Tibial nerve (tissue), 4 donors: ENCODE results near the gene TP63. TPM values are rescaled to one million over a fixed set of nuclear protein-coding genes. Genes with fewer than 3 reads are reported as not detected.

Experiments used
- DNase-seq, 2 donors: peaks; one replicate each; pipeline ENCODE4 v3.0.0-alpha.2; 2019; ENCODE audit warnings: low spot score in 2 of 2
- H3K27ac ChIP-seq, 4 donors: fragments of 200-600 bp; sonication (generic) in 3 of 4; one replicate each; pipeline ENCODE4 v1.5.1; 2017 to 2019; ENCODE audit warnings: mild to moderate bottlenecking in 1 of 4
- H3K27me3 ChIP-seq, 2 donors: fragments of 200-600 bp; sonication (generic) in 1 of 2; one replicate each; pipeline versions ENCODE4 v1.5.1 to v1.6.0; 2017 to 2019
- H3K36me3 ChIP-seq, 3 donors: fragments of 200-600 bp; sonication (generic); one replicate each; pipeline ENCODE4 v1.5.1; 2018 to 2019
- H3K4me1 ChIP-seq, 4 donors: fragments of 200-600 bp; sonication (generic) in 3 of 4; one replicate each; pipeline ENCODE4 v1.5.1; 2017 to 2019
- H3K4me3 ChIP-seq, 4 donors: fragments of 200-600 bp; sonication (generic) in 3 of 4; one replicate each; pipeline ENCODE4 v1.5.1; 2017 to 2019; ENCODE audit warnings: mild to moderate bottlenecking in 1 of 4, moderate library complexity in 1 of 4
- H3K9me3 ChIP-seq, 4 donors: fragments of 200-600 bp; sonication (generic) in 3 of 4; one replicate each; pipeline ENCODE4 v1.5.1; 2017 to 2019
- EP300 ChIP-seq, 2 donors: sonication (generic); formaldehyde crosslinking; IDR thresholded peaks; one replicate each; pipeline ENCODE4 v1.6.1; 2017; ENCODE audit warnings: antibody characterized with exemption in 2 of 2, mild to moderate bottlenecking in 1 of 2
- POLR2A ChIP-seq, 2 donors: fragments of 450-650 bp; IDR thresholded peaks; one replicate each; pipeline ENCODE4 v1.6.1; 2017; ENCODE audit warnings: antibody characterized with exemption in 2 of 2, mild to moderate bottlenecking in 2 of 2, moderate library complexity in 2 of 2
- whole genome bisulfite sequencing, 2 donors: methylation state at CpG; one replicate each; pipeline ENCODE4 v1.1.5; 2018; 5-methylcytosine and 5-hydroxymethylcytosine counted together
- total RNA-seq, 4 donors: library from RNA; depleted of rRNA; stranded (reverse); fragments of >200 nt; gene quantifications; one replicate each; pipeline ENCODE4 v1.1.0, GENCODE V29; 2016
- TF ChIP-seq, protein P1 (sequence below), 5 experiments: fragments of 200-600 bp in 3 of 5; fragments of 450-650 bp in 2 of 5; sonication (generic) in 3 of 5; IDR thresholded peaks; one replicate each; pipeline ENCODE4 v1.5.1; 2016 to 2019; ENCODE audit warnings: antibody characterized with exemption in 5 of 5, mild to moderate bottlenecking in 3 of 5, moderate library complexity in 2 of 5

The TP63 gene
- total RNA-seq, 4 donors from 2014 or later: 1.7 to 7.5 (median 4.2) TPM; not detected in 1

DNA sequence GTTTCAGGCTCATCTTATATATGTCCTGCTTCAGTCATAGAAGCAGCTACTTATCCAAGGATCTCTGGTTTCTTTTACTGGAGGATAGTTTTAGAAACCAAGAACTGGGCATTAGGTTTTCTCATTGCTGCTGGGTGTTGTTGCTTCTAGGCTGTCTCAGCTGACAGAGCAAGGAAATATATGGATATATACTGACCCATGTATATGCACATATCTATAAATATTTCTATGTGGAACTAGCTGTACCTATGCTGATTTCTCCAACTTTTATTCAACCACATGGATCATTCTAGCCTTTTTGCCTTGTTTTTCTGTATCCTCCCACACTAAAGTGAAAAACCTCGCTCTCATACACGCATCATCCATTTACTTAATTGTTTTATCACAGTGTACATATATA lies 64.2 kb downstream of the TP63 start:
- Histone ChIP-seq H3K27me3 (no peaks in the 10 kb centered on the region), H3K36me3 (no peaks in the 10 kb centered on the region), H3K4me3 (no peak overlapping the region), H3K4me1 (no peaks in the 10 kb centered on the region), H3K9me3 (no peaks in the 10 kb centered on the region), H3K27ac (no peak overlapping the region)
- 97 to 98% methylated on average over 2 of the region's 2 CpGs for WGBS, 2 donors
- no peak for DNase-seq
- TF ChIP-seq POLR2A (IDR thresholded peaks at IDR 0.05) (no peak), EP300 (IDR thresholded peaks at IDR 0.05) (no peak)
- TF ChIP-seq, protein P1, sequence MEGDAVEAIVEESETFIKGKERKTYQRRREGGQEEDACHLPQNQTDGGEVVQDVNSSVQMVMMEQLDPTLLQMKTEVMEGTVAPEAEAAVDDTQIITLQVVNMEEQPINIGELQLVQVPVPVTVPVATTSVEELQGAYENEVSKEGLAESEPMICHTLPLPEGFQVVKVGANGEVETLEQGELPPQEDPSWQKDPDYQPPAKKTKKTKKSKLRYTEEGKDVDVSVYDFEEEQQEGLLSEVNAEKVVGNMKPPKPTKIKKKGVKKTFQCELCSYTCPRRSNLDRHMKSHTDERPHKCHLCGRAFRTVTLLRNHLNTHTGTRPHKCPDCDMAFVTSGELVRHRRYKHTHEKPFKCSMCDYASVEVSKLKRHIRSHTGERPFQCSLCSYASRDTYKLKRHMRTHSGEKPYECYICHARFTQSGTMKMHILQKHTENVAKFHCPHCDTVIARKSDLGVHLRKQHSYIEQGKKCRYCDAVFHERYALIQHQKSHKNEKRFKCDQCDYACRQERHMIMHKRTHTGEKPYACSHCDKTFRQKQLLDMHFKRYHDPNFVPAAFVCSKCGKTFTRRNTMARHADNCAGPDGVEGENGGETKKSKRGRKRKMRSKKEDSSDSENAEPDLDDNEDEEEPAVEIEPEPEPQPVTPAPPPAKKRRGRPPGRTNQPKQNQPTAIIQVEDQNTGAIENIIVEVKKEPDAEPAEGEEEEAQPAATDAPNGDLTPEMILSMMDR (IDR thresholded peaks at IDR 0.05): no peak

DNA sequence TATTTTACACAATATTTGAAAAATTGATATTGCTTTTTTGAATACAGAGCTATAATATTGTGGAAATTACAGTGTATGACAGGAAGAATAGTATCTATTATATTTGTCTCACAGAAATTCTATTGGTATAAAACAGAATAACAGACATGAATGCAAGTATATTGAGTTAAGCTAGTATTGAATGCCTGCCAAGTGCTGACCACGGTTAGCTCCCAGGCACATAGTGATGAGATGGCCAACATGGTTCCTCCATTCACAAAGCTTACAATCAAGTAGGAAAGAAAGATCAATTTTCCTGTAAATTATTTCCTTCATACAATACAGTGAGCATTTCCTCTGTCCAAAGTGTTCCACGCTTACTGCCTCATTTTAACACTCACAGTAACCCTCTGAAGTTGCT lies 67.6 kb downstream of the TP63 start:
- WGBS, 2 donors: 38 to 57% methylated on average over 2 of the region's 2 CpGs
- no peaks in the 10 kb centered on the region for H3K27me3 ChIP-seq
- TF ChIP-seq POLR2A (IDR thresholded peaks at IDR 0.05) (no peak), EP300 (IDR thresholded peaks at IDR 0.05) (no peak)
- TF ChIP-seq, protein P1 (IDR thresholded peaks at IDR 0.05): no peak
- no peaks in the 10 kb centered on the region for H3K9me3 ChIP-seq
- no peaks in the 10 kb centered on the region for H3K36me3 ChIP-seq
- H3K27ac ChIP-seq: no peak overlapping the region
- DNase-seq: no peak
- H3K4me1 ChIP-seq: no peaks in the 10 kb centered on the region
- no peak overlapping the region for H3K4me3 ChIP-seq

DNA sequence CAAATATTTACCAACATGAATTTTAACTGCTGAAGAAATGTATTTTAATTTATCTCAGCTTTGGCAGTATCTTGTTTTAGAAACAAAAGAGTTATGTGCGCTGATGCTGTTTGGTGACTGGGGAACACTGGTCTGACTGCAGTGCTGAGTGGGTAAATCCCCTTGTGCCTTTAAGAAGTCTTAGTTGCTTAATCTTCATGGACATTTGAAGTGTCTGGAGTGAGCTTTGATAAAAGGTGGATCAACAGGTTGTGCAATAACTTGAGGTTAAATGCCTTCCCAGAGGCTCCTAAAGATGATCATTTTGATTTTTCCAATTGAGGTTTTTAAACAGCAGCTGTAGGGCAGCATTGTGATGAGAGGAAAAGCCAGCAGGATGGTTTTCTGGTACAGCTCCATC lies 68.7 kb downstream of the TP63 start:
- no peaks in the 10 kb centered on the region for H3K9me3 ChIP-seq
- no peak for TF ChIP-seq POLR2A (IDR thresholded peaks at IDR 0.05)
- TF ChIP-seq EP300 (IDR thresholded peaks at IDR 0.05): no peak
- TF ChIP-seq, protein P1 (IDR thresholded peaks at IDR 0.05): no peak
- H3K27ac ChIP-seq: no peak overlapping the region
- no peak for DNase-seq
- H3K4me1 ChIP-seq: no peaks in the 10 kb centered on the region
- no peak overlapping the region for H3K4me3 ChIP-seq
- no peaks in the 10 kb centered on the region for H3K36me3 ChIP-seq
- 94 to 95% methylated on average over 1 of the region's 1 CpG for WGBS, 2 donors
- H3K27me3 ChIP-seq: no peaks in the 10 kb centered on the region

DNA sequence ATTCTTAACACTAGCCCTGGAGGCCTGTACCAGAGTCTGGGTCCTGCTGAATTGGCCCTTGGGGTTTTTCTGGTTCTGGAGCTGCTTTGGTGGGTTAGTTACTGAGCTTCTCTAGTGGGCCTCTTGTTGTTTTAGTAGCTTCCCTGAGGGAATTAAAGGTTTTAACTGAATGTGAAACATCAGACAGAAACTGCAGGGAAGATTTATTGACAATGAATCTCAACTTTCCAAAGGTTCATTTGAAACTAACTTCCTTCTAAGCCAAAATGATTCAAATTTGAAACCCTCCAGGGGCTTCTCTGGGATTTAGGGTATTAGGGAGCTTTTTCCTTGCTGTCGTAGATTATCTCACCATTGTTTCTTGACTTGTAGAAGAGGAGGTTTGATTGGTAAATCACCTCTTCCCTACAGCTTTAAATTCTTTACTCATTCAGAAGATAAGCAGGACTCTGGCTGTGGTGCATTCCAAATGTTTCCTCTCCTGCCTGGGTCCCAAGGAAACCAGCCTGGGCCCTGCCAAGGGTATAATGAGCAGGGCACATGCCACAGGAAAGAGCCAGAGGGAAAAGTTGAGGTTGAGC lies 71.0 kb downstream of the TP63 start:
- H3K27me3 ChIP-seq: no peaks in the 10 kb centered on the region
- H3K4me1 ChIP-seq: no peaks in the 10 kb centered on the region
- H3K4me3 ChIP-seq: no peak overlapping the region
- no peaks in the 10 kb centered on the region for H3K9me3 ChIP-seq
- TF ChIP-seq EP300 (IDR thresholded peaks at IDR 0.05): no peak
- no peak for TF ChIP-seq POLR2A (IDR thresholded peaks at IDR 0.05)
- TF ChIP-seq, protein P1 (IDR thresholded peaks at IDR 0.05): no peak
- H3K27ac ChIP-seq: no peak overlapping the region
- H3K36me3 ChIP-seq: no peaks in the 10 kb centered on the region
- DNase-seq: no peak
- 87 to 91% methylated on average over 1 of the region's 1 CpG for WGBS, 2 donors

DNA sequence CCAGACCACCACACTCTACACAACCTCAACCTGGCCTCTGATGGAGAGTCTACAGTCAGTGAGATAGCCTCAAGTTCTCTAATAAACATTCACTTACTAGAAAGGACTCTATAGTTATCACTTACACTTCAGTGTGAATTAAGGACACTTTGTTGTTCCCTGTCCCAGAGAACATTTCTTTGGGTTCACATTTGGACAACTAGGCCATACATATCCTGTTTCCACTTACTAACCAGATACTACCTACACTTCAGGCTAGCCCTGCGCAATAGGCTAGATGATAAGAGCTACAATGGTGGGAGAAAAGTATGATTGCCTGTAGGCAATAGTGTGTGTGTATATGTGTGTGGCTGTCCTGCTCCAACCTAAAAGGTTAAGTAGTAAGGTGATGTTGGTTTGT lies 72.7 kb downstream of the TP63 start:
- no peak for DNase-seq
- Histone ChIP-seq H3K4me1 (no peaks in the 10 kb centered on the region), H3K36me3 (no peaks in the 10 kb centered on the region), H3K9me3 (no peaks in the 10 kb centered on the region), H3K27me3 (no peaks in the 10 kb centered on the region), H3K27ac (no peak overlapping the region), H3K4me3 (no peak overlapping the region)
- no peak for TF ChIP-seq POLR2A (IDR thresholded peaks at IDR 0.05)
- TF ChIP-seq, protein P1 (IDR thresholded peaks at IDR 0.05): no peak
- TF ChIP-seq EP300 (IDR thresholded peaks at IDR 0.05): no peak
- WGBS, 2 donors: 96 to 100% methylated on average over 1 of the region's 1 CpG
